IMR-90 (cell line): ENCODE data around the gene ELOB. TPM values are rescaled to one million over a fixed set of nuclear protein-coding genes. Genes with fewer than 3 reads are reported as not detected.

Experiments used
- ATAC-seq: fragments of 200-7000 bp; cut with Tn5 transposase; 2 replicates; pipeline ENCODE4 v1.9.1; 2020; ENCODE audit warnings: low read depth, mild to moderate bottlenecking, moderate library complexity
- BruUV-seq: library from RNA; stranded (reverse); fragments of 400-500 nt; replicated peaks from 2 replicates; lab custom pipeline; 2021; lab: Mats Ljungman, UMichigan
- CTCF ChIA-PET: fragments of 300-600 bp; formaldehyde crosslinking; extraction: SDS; loops from one replicate; lab custom pipeline; 2021; ENCODE audit warnings: antibody characterized with exemption; lab: Yijun Ruan, JAX
- POLR2A ChIA-PET: fragments of 300-600 bp; sonication (Branson Sonifier 250); formaldehyde crosslinking; loops from one replicate; lab custom pipeline; 2022; ENCODE audit warnings: antibody characterized with exemption; ENCODE audit not compliant: unreplicated experiment; lab: Charles Lee
- DNase-seq: peaks from one replicate; pipeline ENCODE4 v3.0.0; 2013
- H2AFZ ChIP-seq: replicated peaks from 2 replicates; pipeline ENCODE3; 2013; ENCODE audit warnings: low read length, mild to moderate bottlenecking; ENCODE audit not compliant: poor library complexity
- H2AK5ac ChIP-seq: 2 replicates; pipeline ENCODE4 v1.6.1; 2013; ENCODE audit warnings: low read depth, low read length, inconsistent platforms
- H2AK9ac ChIP-seq: replicated peaks from 2 replicates; pipeline ENCODE3; 2013; ENCODE audit warnings: mild to moderate bottlenecking, low read depth, low read length, moderate library complexity; ENCODE audit not compliant: poor library complexity
- H2BK120ac ChIP-seq: 2 replicates; pipeline ENCODE4 v1.6.1; 2013; ENCODE audit warnings: low read depth, low read length, inconsistent platforms
- H2BK15ac ChIP-seq: 3 replicates; pipeline ENCODE4 v1.6.1; 2013; ENCODE audit warnings: low read depth, low read length, inconsistent platforms
- H2BK20ac ChIP-seq: 2 replicates; pipeline ENCODE4 v1.6.1; 2013; ENCODE audit warnings: low read depth, mild to moderate bottlenecking, inconsistent platforms, low read length, moderate library complexity
- H2BK5ac ChIP-seq: 2 replicates; pipeline ENCODE4 v1.6.1; 2013; ENCODE audit warnings: mild to moderate bottlenecking, low read depth, low read length, inconsistent platforms; ENCODE audit not compliant: poor library complexity, severe bottlenecking
- H3K14ac ChIP-seq: replicated peaks from 2 replicates; pipeline ENCODE4 v1.6.1; 2013; ENCODE audit warnings: low read depth, low read length, inconsistent platforms
- H3K18ac ChIP-seq: 2 replicates; pipeline ENCODE4 v1.6.1; 2013; ENCODE audit warnings: low read depth, low read length, control low read depth
- H3K23ac ChIP-seq: 2 replicates; pipeline ENCODE4 v1.6.1; 2013; ENCODE audit warnings: low read depth, low read length, inconsistent platforms
- H3K27ac ChIP-seq: 2 replicates; pipeline ENCODE4 v1.5.1; 2013; ENCODE audit warnings: mild to moderate bottlenecking, control low read depth, low read length; ENCODE audit not compliant: insufficient read depth
- H3K27me3 ChIP-seq: 2 replicates; pipeline ENCODE4 v1.6.1; 2013; ENCODE audit warnings: low read length; ENCODE audit not compliant: control insufficient read depth, insufficient read depth
- H3K36me3 ChIP-seq: 2 replicates; pipeline ENCODE4 v1.6.1; 2013; ENCODE audit warnings: low read length, mixed read lengths; ENCODE audit not compliant: control insufficient read depth, insufficient read depth
- H3K4ac ChIP-seq: 2 replicates; pipeline ENCODE4 v1.6.1; 2013; ENCODE audit warnings: low read depth, low read length, inconsistent platforms
- H3K4me1 ChIP-seq: 2 replicates; pipeline ENCODE4 v1.6.1; 2013; ENCODE audit warnings: low read length, mixed read lengths; ENCODE audit not compliant: control insufficient read depth, insufficient read depth
- H3K4me2 ChIP-seq: 2 replicates; pipeline ENCODE4 v1.6.1; 2013; ENCODE audit warnings: low read depth, mild to moderate bottlenecking, control low read depth, low read length, moderate library complexity
- H3K4me3 ChIP-seq: 2 replicates; pipeline ENCODE4 v1.5.1; 2013; ENCODE audit warnings: low read depth, mild to moderate bottlenecking, control low read depth, low read length, moderate library complexity; ENCODE audit not compliant: insufficient read depth
- H3K56ac ChIP-seq: 2 replicates; pipeline ENCODE4 v1.6.1; 2013; ENCODE audit warnings: low read length, inconsistent platforms; ENCODE audit not compliant: insufficient read depth; ENCODE audit errors: extremely low read depth
- H3K79me1 ChIP-seq, 2 experiments: 2 replicates each; pipeline ENCODE4 v1.6.1; 2013; ENCODE audit warnings: low read length in 2 of 2, inconsistent platforms in 1 of 2, low read depth in 1 of 2
- H3K9ac ChIP-seq: 2 replicates; pipeline ENCODE4 v1.6.1; 2013; ENCODE audit warnings: low read depth, low read length, control low read depth
- H3K9me1 ChIP-seq: 2 replicates; pipeline ENCODE4 v1.6.1; 2013; ENCODE audit warnings: low read length, inconsistent platforms; ENCODE audit not compliant: insufficient read depth
- H3K9me3 ChIP-seq: 2 replicates; pipeline ENCODE4 v1.6.1; 2013; ENCODE audit warnings: low read length; ENCODE audit not compliant: control insufficient read depth, insufficient read depth
- H4K20me1 ChIP-seq: 2 replicates; pipeline ENCODE4 v1.6.1; 2013; ENCODE audit warnings: low read length, inconsistent platforms; ENCODE audit not compliant: insufficient read depth
- H4K5ac ChIP-seq: 2 replicates; pipeline ENCODE4 v1.6.1; 2013; ENCODE audit warnings: mild to moderate bottlenecking, low read depth, low read length, control low read depth
- H4K8ac ChIP-seq, 2 experiments: 2 replicates each; pipeline ENCODE4 v1.6.1; 2013; ENCODE audit warnings: low read depth in 2 of 2, low read length in 2 of 2, control low read depth in 1 of 2, inconsistent platforms in 1 of 2
- H4K91ac ChIP-seq: 2 replicates; pipeline ENCODE4 v1.6.1; 2013; ENCODE audit warnings: low read depth, low read length, inconsistent platforms; ENCODE audit not compliant: insufficient read depth
- BHLHE40 ChIP-seq: fragments of 150-350 bp; IDR thresholded peaks from 2 replicates; pipeline ENCODE4 v1.6.1; 2016; ENCODE audit warnings: mild to moderate bottlenecking, low read depth, low read length
- CEBPB ChIP-seq: IDR thresholded peaks from 2 replicates; pipeline ENCODE4 v1.6.1; 2012; ENCODE audit warnings: low read depth, low read length, improper control_type of control experiment
- CHD1 ChIP-seq: IDR thresholded peaks from 2 replicates; pipeline ENCODE4 v1.6.1; 2012; ENCODE audit warnings: low read depth, low read length, improper control_type of control experiment
- CTCF ChIP-seq: conservative IDR thresholded peaks from 2 replicates; pipeline ENCODE4 v1.5.1; 2012; ENCODE audit warnings: mild to moderate bottlenecking, low read depth, low read length, improper control_type of control experiment
- ELK1 ChIP-seq: fragments of 150-350 bp; IDR thresholded peaks from 2 replicates; pipeline ENCODE4 v1.6.1; 2016; ENCODE audit warnings: low read depth, mild to moderate bottlenecking, low read length, moderate library complexity, borderline replicate concordance
- FOS ChIP-seq: fragments of 150-350 bp; IDR thresholded peaks from 2 replicates; pipeline ENCODE4 v1.6.1; 2016; ENCODE audit warnings: low read depth, low read length
- MAFK ChIP-seq: IDR thresholded peaks from 2 replicates; pipeline ENCODE4 v1.6.1; 2012; ENCODE audit warnings: low read depth, low read length, improper control_type of control experiment
- MAZ ChIP-seq: IDR thresholded peaks from 2 replicates; pipeline ENCODE4 v1.6.1; 2012; ENCODE audit warnings: low read depth, mild to moderate bottlenecking, low read length, improper control_type of control experiment, moderate library complexity, borderline replicate concordance
- MXI1 ChIP-seq: IDR thresholded peaks from 2 replicates; pipeline ENCODE4 v1.6.1; 2012; ENCODE audit warnings: low read depth, mild to moderate bottlenecking, low read length, moderate library complexity, borderline replicate concordance
- NFE2L2 ChIP-seq: fragments of 150-350 bp; IDR thresholded peaks from 2 replicates; pipeline ENCODE4 v1.6.1; 2016; ENCODE audit warnings: low read depth, mild to moderate bottlenecking, low read length
- POLR2A ChIP-seq: IDR thresholded peaks from 2 replicates; pipeline ENCODE4 v1.6.1; 2012; ENCODE audit warnings: mild to moderate bottlenecking, low read depth, low read length
- RAD21 ChIP-seq: IDR thresholded peaks from 2 replicates; pipeline ENCODE4 v1.6.1; 2012; ENCODE audit warnings: low read length, improper control_type of control experiment
- RCOR1 ChIP-seq: IDR thresholded peaks from 2 replicates; pipeline ENCODE4 v1.6.1; 2012; ENCODE audit warnings: mild to moderate bottlenecking, low read length, improper control_type of control experiment; ENCODE audit not compliant: insufficient replicate concordance
- SMC3 ChIP-seq: fragments of 150-350 bp; IDR thresholded peaks from 2 replicates; pipeline ENCODE4 v1.6.1; 2016; ENCODE audit warnings: low read depth, mild to moderate bottlenecking, antibody characterized with exemption, low read length, moderate library complexity
- USF2 ChIP-seq: fragments of 150-350 bp; IDR thresholded peaks from 2 replicates; pipeline ENCODE4 v1.6.1; 2017; ENCODE audit warnings: mild to moderate bottlenecking, antibody characterized with exemption, low read length, low read depth
- WGBS, 2 experiments: methylation state at CpG; one replicate each; pipeline versions ENCODE4 v1.1.5 to v1.1.7; 2013; ENCODE audit warnings: missing lambda C conversion rate in 2 of 2; ENCODE audit not compliant: insufficient read length in 1 of 2; ENCODE audit errors: extremely low coverage in 2 of 2; 5-methylcytosine and 5-hydroxymethylcytosine counted together
- dilution Hi-C: fragments of 300-500 bp; cut with HindIII; formaldehyde crosslinking; loops from one replicate; pipeline ENCODE4 v1.14.3; 2018; ENCODE audit warnings: low sequenced_read_pairs; ENCODE audit not compliant: unreplicated experiment
- in situ Hi-C: fragments of 300-500 bp; cut with MboI; formaldehyde crosslinking; loops from 3 replicates; pipeline ENCODE4 v1.14.3; 2019; ENCODE audit warnings: low sequenced_read_pairs, inconsistent platforms, mixed read lengths
- intact Hi-C: fragments of 100-400 bp; cut with micrococcal nuclease; formaldehyde crosslinking; loops from 2 replicates; pipeline ENCODE4 v1.10.0; 2022
- polyA plus RNA-seq, 3 experiments: library from polyadenylated mRNA; depleted of rRNA; stranded (reverse); fragments of >200 nt; gene quantifications; 2 replicates each; pipeline ENCODE4 v1.2.3, GENCODE V29; 2012; ENCODE audit warnings: low replicate concordance in 1 of 3
- total RNA-seq: library from RNA; depleted of rRNA; stranded (reverse); fragments of >200 nt; gene quantifications from 2 replicates; pipeline ENCODE4 v1.2.3, GENCODE V29; 2012

The ELOB gene
- total and polyA plus RNA-seq, 2 of the 4 experiments (the other 2 are of a cell fraction), result 442 to 5,859 TPM

DNA sequence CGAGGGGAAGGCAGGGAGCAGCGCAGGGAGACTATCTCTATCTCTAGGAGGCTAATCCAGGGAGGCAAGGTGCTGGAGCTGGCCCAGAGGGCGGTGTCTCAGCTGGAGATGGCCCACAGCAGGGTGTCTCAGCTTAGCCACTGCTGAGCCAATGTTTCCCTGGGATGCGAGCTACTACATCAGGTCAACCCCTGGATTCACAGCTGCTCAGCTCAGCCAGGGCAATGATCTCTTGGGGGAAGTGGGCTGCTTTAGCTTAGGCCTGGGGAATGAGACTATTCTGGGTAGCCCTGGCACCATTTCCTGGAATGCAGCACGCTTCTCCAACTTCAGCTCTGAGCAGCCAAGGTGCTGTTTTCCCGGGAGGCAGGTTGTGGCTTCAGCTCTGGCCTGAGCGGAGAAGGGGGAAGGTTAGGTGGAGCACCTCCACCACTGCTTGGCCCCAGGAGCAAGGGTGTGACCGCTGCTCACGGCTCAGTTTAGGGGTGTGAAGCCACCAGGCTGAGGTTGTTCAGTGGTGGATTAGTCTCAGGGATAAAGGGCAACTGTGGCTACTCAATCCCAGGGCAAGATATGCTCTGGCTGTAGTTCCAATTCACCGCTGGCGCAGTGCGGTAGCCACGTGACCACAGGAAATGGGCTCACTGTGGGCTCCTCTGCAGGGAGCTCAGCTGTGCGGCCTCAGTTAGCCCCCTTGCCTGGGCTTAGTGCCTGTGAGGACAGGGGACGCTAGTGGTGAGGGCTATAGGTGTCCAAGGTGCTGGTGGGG lies 34.8 kb upstream of the ELOB start:
- Histone ChIP-seq H3K36me3 (no peaks in the 10 kb centered on the region), H3K4ac (no peak overlapping the region), H3K9ac (no peak overlapping the region), H4K20me1 (no peaks in the 10 kb centered on the region), H2AK9ac (no peak overlapping the region), H2AK5ac (no peak overlapping the region), H3K23ac (no peak overlapping the region), H3K18ac (no peak overlapping the region), H2BK120ac (no peak overlapping the region), H2BK15ac (no peak overlapping the region), H2AFZ (no peak overlapping the region), H3K9me3 (peaks cover 2% of the 10 kb centered on the region; the same call in 1 of the 2 replicates), H3K27me3 (peaks cover 59% of the 10 kb centered on the region), H4K5ac (no peak overlapping the region), H3K14ac (no peak overlapping the region), H2BK20ac (no peak overlapping the region), H3K79me1 (no peaks in the 10 kb centered on the region), H4K8ac (no peak overlapping the region), H3K4me2 (no peak overlapping the region), H2BK5ac (no peak overlapping the region), H3K27ac (no peak overlapping the region), H4K91ac (no peak overlapping the region), H3K9me1 (no peaks in the 10 kb centered on the region), H3K4me1 (no peaks in the 10 kb centered on the region), H3K56ac (no peak overlapping the region), H3K4me3 (no peak overlapping the region)
- BruUV-seq, result no TSS peak
- TF ChIP-seq FOS, result no peak
- no peak for TF ChIP-seq NFE2L2
- TF ChIP-seq CEBPB, result no peak
- TF ChIP-seq RCOR1, result no peak
- TF ChIP-seq ELK1, result no peak
- TF ChIP-seq USF2, result no peak
- TF ChIP-seq POLR2A, result no peak
- TF ChIP-seq MAFK, result no peak
- TF ChIP-seq CHD1, result no peak
- no peak for TF ChIP-seq BHLHE40
- TF ChIP-seq SMC3, result no peak
- no peak for TF ChIP-seq MAZ
- no peak for TF ChIP-seq MXI1
- no peak for TF ChIP-seq RAD21
- no peak for TF ChIP-seq CTCF
- dilution Hi-C loops, result no loop called here
- intact Hi-C loops, result no loop called here
- DNase-seq (no peak), ATAC-seq (no peak)
- 70% methylated on average over 10 of the region's 15 CpGs; no CpG with 5 or more reads in 1 of the 2 experiments for WGBS, 2 experiments
- ChIA-PET CTCF (no interaction called here), POLR2A (no interaction called here)
- in situ Hi-C loops, result no loop called here
